ENCODE data around the gene ATXN7L3.
A peak's percentile ranks its signal among the peaks of the same experiment; 100 is the strongest.
"Not testable (repeated sequence)": the region's sequence is repeated elsewhere in the genome, so short reads cannot be mapped to it uniquely, and the experiment has no call there.

ATXN7L3 gene

DNA sequence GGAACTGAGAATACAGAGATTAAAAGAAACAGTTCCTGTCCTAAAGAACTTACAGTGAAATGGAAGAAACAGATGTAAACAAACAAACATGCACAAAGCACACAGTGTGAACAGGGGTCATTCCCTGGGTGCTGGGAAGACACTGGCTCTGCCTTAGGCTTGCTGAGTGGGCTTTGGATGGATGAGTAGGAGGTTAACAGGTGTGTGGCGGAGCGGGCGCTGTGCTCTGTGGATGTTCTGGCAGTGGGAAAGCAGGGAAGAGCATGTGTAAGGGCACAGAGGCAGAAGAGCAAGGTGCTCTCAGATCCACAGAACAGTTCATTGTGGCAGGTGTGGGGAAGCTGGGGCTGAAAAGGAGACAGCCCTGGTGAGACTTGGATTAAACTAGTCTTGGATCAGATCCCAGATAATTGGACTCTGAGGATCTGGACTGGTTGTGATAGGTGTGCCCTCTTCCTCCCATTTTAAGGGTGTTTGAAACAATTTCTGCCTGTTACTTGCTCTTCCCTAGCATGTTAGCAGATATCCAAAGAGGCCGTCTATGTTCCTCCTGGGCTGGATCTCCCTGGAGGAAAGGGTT lies 49.8 kb downstream of the ATXN7L3 start:
- Histone ChIP-seq H2BK5ac (ENCODE audit: low read depth, low read length, poor library complexity, severe bottlenecking) (no peak overlapping the region), H2BK120ac (ENCODE audit: low read depth, low read length) (no peak overlapping the region), H4K91ac (ENCODE audit: low read length) (peak overlapping the region; percentile 37), H3K4me3 (ENCODE audit: insufficient read depth in 1 of 2, low read depth in 1 of 2, low read length in 2 of 2) (no peak overlapping the region), H2BK12ac (ENCODE audit: low read length in 2 of 2) (no peak overlapping the region), H2AFZ (ENCODE audit: low read depth, low read length) (no peak overlapping the region), H3K36me3 (ENCODE audit: control insufficient read depth in 1 of 2, insufficient read depth in 2 of 2, low read depth in 1 of 2, low read length in 2 of 2) (peaks cover 20 to 35% of the 10 kb centered on the region in 2 experiments), H3K9me3 (ENCODE audit: control insufficient read depth, low read length) (no peaks in the 10 kb centered on the region), H3K4me1 (ENCODE audit: control insufficient read depth, insufficient read depth, low read depth, low read length) (no peaks in the 10 kb centered on the region), H3K9ac (ENCODE audit: low read length) (no peak overlapping the region), H3K27ac (ENCODE audit: low read length, poor library complexity, severe bottlenecking) (no peak overlapping the region), H3K27me3 (ENCODE audit: control insufficient read depth in 1 of 2, insufficient read depth in 1 of 2, low read length in 2 of 2) (no peaks in the 10 kb centered on the region), H3K14ac (ENCODE audit: low read length in 2 of 2) (no peak overlapping the region), H3K18ac (ENCODE audit: low read depth in 1 of 2, low read length in 2 of 2) (no peak overlapping the region), H3K4ac (ENCODE audit: low read depth in 1 of 2, low read length in 2 of 2) (peak overlapping the region in 1 of 2 experiments; percentile 21), H3K4me2 (ENCODE audit: low read length, poor library complexity, severe bottlenecking) (no peak overlapping the region), H4K8ac (ENCODE audit: low read length) (no peak overlapping the region), H3K79me1 (replicated peaks; ENCODE audit: low read length, poor library complexity, severe bottlenecking) (peaks cover 25% of the 10 kb centered on the region), H2BK15ac (ENCODE audit: low read depth, poor library complexity, severe bottlenecking) (no peak overlapping the region), H2AK5ac (ENCODE audit: low read length, severe bottlenecking) (no peak overlapping the region), H3K23ac (ENCODE audit: low read length in 2 of 2) (no peak overlapping the region)
- WGBS, result 97% methylated on average over 4 of the region's 4 CpGs
- DNase-seq, result no peak

- not testable (repeated sequence) for H2AK5ac ChIP-seq (ENCODE audit: low read length, severe bottlenecking); H3K27ac ChIP-seq (ENCODE audit: low read length, poor library complexity, severe bottlenecking); H3K4me3 ChIP-seq (ENCODE audit: insufficient read depth in 1 of 2, low read depth in 1 of 2, low read length in 2 of 2); DNase-seq; H3K4me2 ChIP-seq (ENCODE audit: low read length, poor library complexity, severe bottlenecking); H4K8ac ChIP-seq (ENCODE audit: low read length); H2BK5ac ChIP-seq (ENCODE audit: low read depth, low read length, poor library complexity, severe bottlenecking); H3K27me3 ChIP-seq (ENCODE audit: control insufficient read depth in 1 of 2, insufficient read depth in 1 of 2, low read length in 2 of 2); H2BK120ac ChIP-seq (ENCODE audit: low read depth, low read length); H2AFZ ChIP-seq (ENCODE audit: low read depth, low read length); H2BK12ac ChIP-seq (ENCODE audit: low read length in 2 of 2); H2BK15ac ChIP-seq (ENCODE audit: low read depth, poor library complexity, severe bottlenecking); H3K18ac ChIP-seq (ENCODE audit: low read depth in 1 of 2, low read length in 2 of 2); H4K91ac ChIP-seq (ENCODE audit: low read length); H3K23ac ChIP-seq (ENCODE audit: low read length in 2 of 2); H3K4me1 ChIP-seq (ENCODE audit: control insufficient read depth, insufficient read depth, low read depth, low read length); H3K9ac ChIP-seq (ENCODE audit: low read length); H3K9me3 ChIP-seq (ENCODE audit: control insufficient read depth, low read length); H3K14ac ChIP-seq (ENCODE audit: low read length in 2 of 2); H3K4ac ChIP-seq (ENCODE audit: low read depth in 1 of 2, low read length in 2 of 2)
- Histone ChIP-seq H3K79me1 (replicated peaks; ENCODE audit: low read length, poor library complexity, severe bottlenecking) (peaks cover 25% of the 10 kb centered on the region), H3K36me3 (ENCODE audit: control insufficient read depth in 1 of 2, insufficient read depth in 2 of 2, low read depth in 1 of 2, low read length in 2 of 2) (peaks cover 16 to 29% of the 10 kb centered on the region in 2 experiments)
- WGBS, result 100% methylated on average over 3 of the region's 3 CpGs
These were observed 50.6 kb downstream of the ATXN7L3 start for GRCh38 chr17:44149066-44149465.

DNA sequence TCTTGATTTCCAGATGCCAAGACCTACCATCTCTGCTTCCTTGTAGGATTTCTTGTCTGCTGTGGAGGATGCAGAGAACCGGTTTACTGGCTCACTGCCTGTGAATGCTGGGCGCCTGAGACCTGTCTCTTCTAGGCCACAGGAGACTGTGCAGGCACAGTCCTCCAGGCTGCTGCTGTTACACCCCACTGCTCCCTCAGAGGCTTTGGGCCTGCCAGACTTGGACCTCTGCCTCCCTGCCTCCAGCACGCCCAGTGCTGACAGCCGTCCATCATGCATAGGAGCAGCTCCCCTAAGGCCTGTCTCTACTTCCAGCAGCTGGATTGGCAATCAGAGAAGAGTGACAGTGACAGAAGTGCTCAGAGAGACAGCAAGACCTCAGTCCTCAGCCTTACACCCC lies 51.9 kb downstream of the ATXN7L3 start:
- H3K14ac ChIP-seq (ENCODE audit: low read length in 2 of 2), result no peak overlapping the region
- no peak overlapping the region for H2BK15ac ChIP-seq (ENCODE audit: low read depth, poor library complexity, severe bottlenecking)
- no peak overlapping the region for H2BK5ac ChIP-seq (ENCODE audit: low read depth, low read length, poor library complexity, severe bottlenecking)
- H2BK120ac ChIP-seq (ENCODE audit: low read depth, low read length), result no peak overlapping the region
- DNase-seq, result no peak
- H3K9ac ChIP-seq (ENCODE audit: low read length), result no peak overlapping the region
- H3K27ac ChIP-seq (ENCODE audit: low read length, poor library complexity, severe bottlenecking), result no peak overlapping the region
- H3K4me3 ChIP-seq (ENCODE audit: insufficient read depth in 1 of 2, low read depth in 1 of 2, low read length in 2 of 2), result no peak overlapping the region
- peaks cover 14 to 27% of the 10 kb centered on the region in 2 experiments for H3K36me3 ChIP-seq (ENCODE audit: control insufficient read depth in 1 of 2, insufficient read depth in 2 of 2, low read depth in 1 of 2, low read length in 2 of 2)
- H2AK5ac ChIP-seq (ENCODE audit: low read length, severe bottlenecking), result no peak overlapping the region
- WGBS, result 100% methylated on average over 4 of the region's 4 CpGs
- no peak overlapping the region for H3K4me2 ChIP-seq (ENCODE audit: low read length, poor library complexity, severe bottlenecking)
- H2BK12ac ChIP-seq (ENCODE audit: low read length in 2 of 2), result no peak overlapping the region
- no peaks in the 10 kb centered on the region for H3K4me1 ChIP-seq (ENCODE audit: control insufficient read depth, insufficient read depth, low read depth, low read length)
- H4K91ac ChIP-seq (ENCODE audit: low read length), result no peak overlapping the region
- H3K27me3 ChIP-seq (ENCODE audit: control insufficient read depth in 1 of 2, insufficient read depth in 1 of 2, low read length in 2 of 2), result no peaks in the 10 kb centered on the region
- no peak overlapping the region for H2AFZ ChIP-seq (ENCODE audit: low read depth, low read length)
- no peaks in the 10 kb centered on the region for H3K9me3 ChIP-seq (ENCODE audit: control insufficient read depth, low read length)
- H4K8ac ChIP-seq (ENCODE audit: low read length), result no peak overlapping the region
- H3K4ac ChIP-seq (ENCODE audit: low read depth in 1 of 2, low read length in 2 of 2), result no peak overlapping the region
- H3K18ac ChIP-seq (ENCODE audit: low read depth in 1 of 2, low read length in 2 of 2), result no peak overlapping the region
- no peak overlapping the region for H3K23ac ChIP-seq (ENCODE audit: low read length in 2 of 2)
- peaks cover 30% of the 10 kb centered on the region for H3K79me1 ChIP-seq (replicated peaks; ENCODE audit: low read length, poor library complexity, severe bottlenecking)

GRCh38 chr17:44146375-44147346 lies 53.0 kb downstream of the ATXN7L3 start:
- Histone ChIP-seq H3K14ac (ENCODE audit: low read length in 2 of 2) (no peak overlapping the region), H2AFZ (ENCODE audit: low read depth, low read length) (no peak overlapping the region), H3K36me3 (ENCODE audit: control insufficient read depth in 1 of 2, insufficient read depth in 2 of 2, low read depth in 1 of 2, low read length in 2 of 2) (peaks cover 13 to 22% of the 10 kb centered on the region in 2 experiments), H2BK15ac (ENCODE audit: low read depth, poor library complexity, severe bottlenecking) (no peak overlapping the region), H3K27me3 (ENCODE audit: control insufficient read depth in 1 of 2, insufficient read depth in 1 of 2, low read length in 2 of 2) (no peaks in the 10 kb centered on the region), H3K4me1 (ENCODE audit: control insufficient read depth, insufficient read depth, low read depth, low read length) (peaks cover 3% of the 10 kb centered on the region), H3K18ac (ENCODE audit: low read depth in 1 of 2, low read length in 2 of 2) (no peak overlapping the region), H3K9me3 (ENCODE audit: control insufficient read depth, low read length) (no peaks in the 10 kb centered on the region), H3K9ac (ENCODE audit: low read length) (no peak overlapping the region), H3K23ac (ENCODE audit: low read length in 2 of 2) (no peak overlapping the region), H2BK5ac (ENCODE audit: low read depth, low read length, poor library complexity, severe bottlenecking) (no peak overlapping the region), H3K27ac (ENCODE audit: low read length, poor library complexity, severe bottlenecking) (no peak overlapping the region), H3K4me3 (ENCODE audit: insufficient read depth in 1 of 2, low read depth in 1 of 2, low read length in 2 of 2) (no peak overlapping the region), H3K4ac (ENCODE audit: low read depth in 1 of 2, low read length in 2 of 2) (no peak overlapping the region), H2AK5ac (ENCODE audit: low read length, severe bottlenecking) (no peak overlapping the region), H2BK12ac (ENCODE audit: low read length in 2 of 2) (no peak overlapping the region), H4K91ac (ENCODE audit: low read length) (no peak overlapping the region), H3K79me1 (replicated peaks; ENCODE audit: low read length, poor library complexity, severe bottlenecking) (peaks cover 31% of the 10 kb centered on the region), H4K8ac (ENCODE audit: low read length) (no peak overlapping the region), H2BK120ac (ENCODE audit: low read depth, low read length) (no peak overlapping the region), H3K4me2 (ENCODE audit: low read length, poor library complexity, severe bottlenecking) (no peak overlapping the region)
- peak; percentile 30 for DNase-seq
- 65% methylated on average over 1 of the region's 2 CpGs for WGBS

Measured in mesenchymal stem cell (in vitro differentiated cells and primary cell).